T-helper 1 cell (primary cell): ENCODE measurements around the gene TCF20.

Experiments used
- DNase-seq, 5 donors: peaks; one replicate each; pipeline ENCODE4 v3.0.0-alpha.2; 2012 to 2020

TCF20 gene

DNA sequence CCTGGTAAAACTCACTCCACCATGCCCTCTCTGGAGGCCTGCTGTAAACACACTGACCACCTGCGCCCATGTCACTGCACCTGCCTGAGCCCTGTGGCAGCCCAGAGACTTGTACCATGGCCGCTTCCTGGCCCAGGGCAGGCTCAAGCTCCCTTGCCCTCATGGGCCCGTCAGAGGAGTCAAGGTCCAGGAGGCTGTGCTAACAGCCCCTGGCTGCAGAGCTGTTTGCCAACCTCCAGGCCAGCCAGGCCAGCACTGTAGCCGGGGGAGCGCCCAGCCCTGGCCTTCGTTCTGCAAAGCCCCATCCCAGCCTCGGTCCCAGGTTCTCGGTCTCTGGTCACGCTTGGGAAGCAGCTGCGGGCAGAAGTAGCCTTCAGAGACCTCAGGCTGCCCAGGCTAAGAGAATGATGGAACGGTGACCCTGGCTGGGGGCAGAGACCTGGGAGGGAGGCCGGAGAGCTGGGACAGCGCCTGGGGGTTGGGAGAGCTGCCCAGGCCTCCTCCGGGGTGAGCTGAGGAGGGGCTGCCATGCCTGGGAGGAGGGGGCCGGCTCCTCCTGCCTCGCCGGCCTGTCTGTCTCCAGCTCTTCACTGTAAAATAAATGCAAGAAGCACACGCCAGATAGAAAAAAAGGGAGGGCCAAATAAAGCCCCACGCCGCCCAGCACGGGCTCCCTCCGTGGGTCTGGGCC is 11.9 kb upstream of the TCF20 start:
- no peak for DNase-seq

DNA sequence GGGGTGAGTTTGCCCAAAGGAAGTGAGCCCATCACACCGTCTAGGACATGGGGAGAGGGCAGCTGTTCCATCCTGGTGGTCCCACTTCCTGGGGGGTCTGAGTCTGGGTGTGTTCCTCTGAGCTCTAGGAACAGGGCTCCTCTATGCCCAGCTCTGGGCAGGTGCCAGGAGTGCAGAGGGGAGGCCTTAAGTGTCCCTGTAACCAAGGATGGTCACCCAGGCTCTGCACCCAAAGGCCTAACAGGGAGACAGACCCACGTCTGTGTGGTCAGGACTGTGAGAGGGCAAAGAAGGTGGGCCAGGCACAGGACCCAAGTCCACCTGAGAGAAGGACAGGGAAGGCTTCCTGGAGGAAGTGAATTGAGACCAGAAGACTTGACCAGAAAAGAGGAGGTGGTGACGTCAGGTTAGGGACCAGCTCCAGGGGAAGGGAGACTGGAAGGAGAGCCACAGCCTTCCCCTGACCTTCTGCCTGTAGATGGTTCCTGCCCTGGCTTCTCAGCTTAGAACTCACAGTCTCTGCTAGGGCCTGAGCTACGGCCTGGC is 11.3 kb upstream of the TCF20 start:
- DNase-seq: no peak

DNA sequence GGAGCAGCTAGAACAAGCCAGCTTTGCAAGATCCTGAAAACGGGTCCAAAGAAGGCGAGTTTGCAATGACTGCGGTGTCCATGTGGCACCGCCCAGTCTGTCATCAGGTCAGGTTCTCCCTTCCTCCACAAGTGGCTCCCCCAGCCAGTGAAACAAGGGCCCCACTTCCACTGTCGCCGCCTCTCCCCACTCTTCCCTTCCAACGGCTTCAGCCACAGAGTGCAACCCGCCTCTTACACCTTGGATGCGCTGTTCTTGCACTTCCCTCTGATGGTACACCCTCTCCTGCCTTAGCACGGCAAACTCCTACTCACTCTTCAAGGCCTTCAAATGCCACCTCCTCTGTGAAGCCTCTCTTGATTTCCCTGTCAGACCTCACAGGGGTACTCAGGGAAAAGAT is 10.8 kb upstream of the TCF20 start:
- no peak for DNase-seq

DNA sequence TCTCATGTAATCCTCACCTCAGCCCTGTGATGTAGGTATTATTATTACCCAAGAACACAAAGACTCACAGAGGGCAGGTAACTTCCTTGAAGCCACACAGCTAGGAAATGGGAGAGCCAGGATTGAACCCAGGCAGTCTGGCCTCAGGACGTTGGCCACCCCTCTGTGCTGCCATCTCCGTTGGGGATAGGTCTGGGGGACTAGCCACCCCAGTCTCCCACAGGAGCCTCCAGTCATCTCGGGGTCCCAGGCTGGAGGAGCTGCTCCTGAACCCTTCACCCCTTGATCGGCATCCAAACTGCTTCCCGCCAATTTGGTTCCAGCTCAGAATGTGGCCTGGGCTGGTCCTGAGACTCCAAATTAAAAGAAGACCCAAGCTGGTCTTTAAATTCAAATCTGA is 10.4 kb upstream of the TCF20 start:
- no peak for DNase-seq

- no peak for DNase-seq
These were observed 9.7 kb upstream of the TCF20 start for GRCh38 chr22:42280140-42280539.

DNA sequence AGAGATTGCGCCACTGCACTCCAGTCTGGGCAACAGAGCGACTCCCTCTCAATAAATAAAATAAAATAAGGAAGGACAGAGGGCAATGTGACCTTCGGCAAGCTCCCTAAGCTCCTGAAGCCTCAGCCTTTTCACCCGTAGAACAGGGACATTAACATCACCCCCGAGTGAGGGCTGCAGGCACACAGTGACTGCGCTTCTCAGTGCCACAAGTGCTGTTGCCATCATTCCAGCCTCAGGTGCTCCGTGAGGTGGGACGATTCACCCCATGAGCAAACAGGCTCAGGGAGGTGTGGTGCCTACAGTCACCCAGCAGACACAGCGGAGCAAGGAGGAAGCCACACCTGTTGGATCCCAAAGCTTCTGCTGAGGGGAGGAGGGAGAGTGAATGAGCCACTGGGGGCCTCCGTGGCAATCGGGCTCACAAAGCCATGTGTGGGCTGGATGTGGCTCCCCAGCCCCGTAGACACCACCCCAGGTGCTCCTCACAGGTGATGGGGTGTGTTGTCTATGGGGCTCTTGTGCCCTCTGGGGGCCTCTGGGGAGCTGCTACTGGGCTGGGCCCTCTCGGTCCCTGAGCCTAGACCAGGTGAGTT is 9.1 kb upstream of the TCF20 start:
- no peak for DNase-seq

DNA sequence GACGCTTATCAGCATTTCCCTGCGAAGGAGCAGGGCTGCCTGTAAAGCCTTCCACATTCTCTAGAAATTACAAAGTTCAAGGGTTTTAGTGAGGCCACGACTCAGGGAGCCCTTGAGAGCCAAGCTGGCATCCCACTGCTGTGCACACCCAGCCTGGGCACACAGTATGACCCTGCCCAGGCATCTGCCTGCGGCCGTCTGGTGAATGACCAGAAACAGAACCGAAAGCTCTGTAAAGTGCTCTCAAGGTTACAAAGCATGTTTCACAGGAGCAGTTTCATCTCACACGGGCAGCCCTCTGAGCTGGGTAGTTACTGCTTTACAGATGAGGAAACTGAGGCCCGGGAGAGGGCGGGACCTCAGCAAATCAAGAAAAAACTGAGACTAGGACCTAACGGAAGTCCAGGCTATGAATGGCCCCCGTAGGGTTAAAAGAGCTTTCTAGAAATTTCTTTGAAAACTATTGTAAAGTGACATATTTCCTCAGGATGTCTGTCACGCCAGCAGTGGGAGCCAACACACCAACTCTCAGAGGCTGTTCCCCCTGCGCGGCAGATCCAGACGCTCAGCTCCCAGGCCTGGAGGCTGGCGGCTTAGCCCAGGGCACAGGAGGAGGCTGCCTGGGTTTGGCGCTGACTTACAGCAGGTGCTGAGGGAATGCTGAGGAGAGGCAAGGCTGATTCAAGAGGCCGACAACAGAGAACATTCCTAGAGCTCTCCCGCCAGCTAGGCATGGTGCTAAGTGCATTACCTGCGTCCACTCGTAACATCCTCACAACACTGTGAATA is 7.7 kb upstream of the TCF20 start:
- no peak for DNase-seq

DNA sequence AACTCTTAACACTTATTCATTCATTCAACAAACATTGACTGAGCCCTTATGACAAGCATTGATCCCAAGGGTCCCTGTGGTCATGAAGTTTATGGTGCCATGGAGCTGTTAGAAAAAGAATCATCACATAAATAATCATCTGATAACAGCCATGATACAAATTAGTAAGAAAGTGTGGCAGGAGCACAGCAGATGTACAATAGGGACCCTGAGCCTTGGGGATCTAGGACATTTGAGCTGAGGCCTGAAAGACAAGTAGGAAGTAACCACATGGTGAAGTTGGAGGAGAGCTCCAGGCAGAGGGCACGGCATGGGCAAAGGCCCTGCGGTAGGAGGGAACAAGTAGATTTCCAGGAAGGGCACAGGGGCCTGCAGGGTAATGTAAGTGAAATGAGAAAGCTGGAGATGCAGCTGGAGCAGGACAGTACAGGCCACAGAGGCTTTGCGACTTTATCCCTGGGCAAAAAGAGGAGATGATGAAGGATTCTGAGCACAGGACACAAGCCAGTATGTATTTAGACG is 6.8 kb upstream of the TCF20 start:
- DNase-seq: no peak

DNA sequence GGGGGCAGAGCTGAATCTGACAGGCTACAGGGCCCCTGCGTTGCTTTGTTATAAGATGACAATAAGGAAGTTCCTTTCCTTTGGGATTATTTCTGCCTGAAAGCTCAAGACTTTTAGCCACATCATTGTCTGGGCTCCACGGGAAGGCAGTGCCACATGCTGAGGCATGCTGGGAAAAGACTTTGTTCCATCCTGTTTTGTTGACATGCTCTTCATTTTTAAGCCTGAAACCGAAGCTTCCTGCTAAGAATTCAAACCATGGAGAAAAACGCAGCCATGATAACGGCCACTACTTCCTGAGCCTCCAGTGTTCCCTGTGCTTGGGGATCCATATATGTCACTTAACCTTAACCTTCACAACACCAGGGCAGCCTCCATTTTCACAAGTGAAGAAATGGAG is 5.5 kb upstream of the TCF20 start:
- DNase-seq: no peak

DNA sequence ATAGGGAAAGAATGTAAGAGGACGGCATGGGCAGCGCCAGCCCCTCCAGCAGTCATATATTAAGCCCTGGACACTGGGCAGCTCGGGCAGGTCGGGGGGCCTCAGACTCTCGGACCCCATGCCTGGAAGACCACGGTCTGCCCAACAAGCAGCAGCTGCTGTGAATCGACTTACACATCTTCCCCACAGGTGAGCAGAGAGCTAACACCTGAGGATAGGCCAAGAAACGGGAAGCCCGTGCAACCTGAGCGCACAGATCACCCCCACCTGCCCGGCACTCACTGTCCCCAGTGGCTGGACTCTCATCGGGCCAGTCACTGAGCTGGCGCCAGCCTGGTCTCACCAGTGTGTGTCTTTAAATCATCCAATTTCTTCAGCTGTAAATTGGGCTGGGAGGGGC is 4.7 kb upstream of the TCF20 start:
- no peak for DNase-seq

GRCh38 chr22:42273855-42274451 is 3.5 kb upstream of the TCF20 start:
- DNase-seq: no peak

DNA sequence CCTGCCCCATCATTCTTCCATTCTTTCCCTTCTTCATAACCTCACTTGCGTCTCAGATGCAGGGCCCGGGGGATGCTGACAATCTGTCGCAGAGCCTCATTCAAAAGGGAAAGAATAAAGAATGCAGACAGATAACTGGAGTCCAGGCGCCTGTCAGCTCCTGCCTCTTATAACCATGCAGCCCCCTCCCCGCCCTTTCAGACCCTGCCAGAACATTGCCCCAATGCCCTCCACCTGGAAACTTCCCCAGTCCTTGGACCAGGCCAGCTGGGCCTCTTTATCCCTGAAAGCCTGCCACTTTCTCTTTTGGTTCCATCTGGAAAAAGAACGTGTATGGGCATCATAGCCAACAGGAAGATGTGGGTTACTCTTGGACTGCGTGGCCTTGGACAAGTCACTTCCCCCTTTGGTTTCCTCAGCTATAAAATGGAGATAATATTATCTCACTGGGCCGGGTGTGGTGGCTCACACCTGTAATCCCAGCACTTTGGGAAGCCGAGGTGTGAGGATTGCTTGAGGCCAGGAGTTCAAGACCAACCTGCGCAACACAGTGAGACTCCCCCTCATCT is 2.1 kb upstream of the TCF20 start:
- no peak for DNase-seq

DNA sequence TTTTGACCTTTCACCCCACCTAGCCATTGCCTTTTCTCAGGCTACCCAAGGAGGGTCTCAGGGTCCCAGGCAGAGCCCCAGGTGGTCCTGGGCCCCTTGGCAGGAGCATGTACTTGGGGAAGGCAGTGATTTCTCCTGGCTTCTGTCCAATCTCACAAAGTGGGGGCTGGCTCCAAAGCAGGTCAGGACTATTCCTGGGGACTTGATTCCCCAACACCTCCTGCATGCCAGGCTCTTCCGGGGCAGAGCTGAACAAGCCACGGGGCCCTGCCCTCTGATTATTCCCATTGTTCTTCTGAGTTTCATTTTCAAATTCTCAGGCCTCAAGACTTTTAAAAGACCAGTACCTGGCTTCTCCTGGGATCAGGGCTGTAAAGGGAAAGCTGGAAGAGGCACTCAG is 1.5 kb upstream of the TCF20 start:
- no peak for DNase-seq

GRCh38 chr22:42271191-42271813 is 849 bp upstream of the TCF20 start:
- no peak for DNase-seq

DNA sequence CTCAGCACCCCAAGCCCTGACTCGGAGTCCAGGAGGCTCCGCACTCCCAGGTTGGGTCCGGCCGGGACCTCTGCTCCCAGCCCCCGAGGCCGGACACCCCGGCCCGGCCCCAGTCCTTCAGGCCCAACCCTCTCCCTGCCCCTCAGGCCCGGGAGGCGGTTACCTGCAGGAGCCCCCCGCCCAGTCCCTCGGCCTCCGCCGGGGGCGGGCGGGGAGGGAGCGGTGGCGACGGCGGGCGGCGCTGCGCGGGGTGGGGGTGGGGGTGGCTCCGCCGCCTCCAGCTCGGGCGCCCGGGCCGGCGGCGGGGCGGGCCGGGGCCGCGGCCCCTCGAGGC is 310 bp downstream of the TCF20 start:
- peak in 2 of 5 donors; percentile 15 to 23 for DNase-seq

DNA sequence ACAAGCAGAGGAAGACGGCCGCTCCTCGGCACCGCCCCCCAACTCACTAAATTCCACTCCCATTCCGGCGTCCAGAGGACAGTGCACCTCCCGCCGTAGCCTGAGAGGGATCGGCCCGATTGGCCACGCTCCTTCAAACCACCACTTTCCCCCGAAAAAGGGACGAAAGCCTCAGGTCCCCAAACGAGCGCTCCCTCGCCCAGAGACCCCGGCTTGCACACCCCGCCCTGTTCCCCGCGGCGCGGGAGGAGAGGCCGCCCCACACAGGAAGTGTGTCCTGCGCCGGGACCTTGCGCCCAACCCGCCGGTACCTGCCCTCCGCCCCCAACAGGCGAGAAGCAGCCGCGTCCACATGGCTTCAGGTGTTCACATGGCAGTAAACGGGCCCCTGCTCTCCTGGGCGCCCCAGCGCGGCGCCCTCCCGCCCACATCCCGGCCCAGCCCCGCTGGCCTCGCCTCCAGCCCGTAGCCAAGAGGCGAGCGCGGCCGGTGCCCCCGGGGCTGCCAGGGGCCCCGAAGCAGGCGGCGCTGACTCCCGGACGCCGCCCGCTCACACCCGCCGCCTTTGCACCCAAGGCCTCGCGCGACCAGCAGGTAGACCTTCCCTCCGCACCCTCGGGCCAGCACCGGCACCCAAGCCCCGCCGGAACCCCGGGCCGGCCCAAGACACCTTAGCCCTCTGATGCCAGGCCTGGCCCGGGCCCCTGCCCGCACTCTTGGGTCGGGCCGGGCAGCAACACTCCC is 849 bp downstream of the TCF20 start:
- peak; percentile 58 to 66 (median 62) for DNase-seq

- no peak for DNase-seq
These were observed 1.5 kb downstream of the TCF20 start for GRCh38 chr22:42268852-42269410.

- no peak for DNase-seq
These were observed 5.1 kb downstream of the TCF20 start for GRCh38 chr22:42265321-42265720.

DNA sequence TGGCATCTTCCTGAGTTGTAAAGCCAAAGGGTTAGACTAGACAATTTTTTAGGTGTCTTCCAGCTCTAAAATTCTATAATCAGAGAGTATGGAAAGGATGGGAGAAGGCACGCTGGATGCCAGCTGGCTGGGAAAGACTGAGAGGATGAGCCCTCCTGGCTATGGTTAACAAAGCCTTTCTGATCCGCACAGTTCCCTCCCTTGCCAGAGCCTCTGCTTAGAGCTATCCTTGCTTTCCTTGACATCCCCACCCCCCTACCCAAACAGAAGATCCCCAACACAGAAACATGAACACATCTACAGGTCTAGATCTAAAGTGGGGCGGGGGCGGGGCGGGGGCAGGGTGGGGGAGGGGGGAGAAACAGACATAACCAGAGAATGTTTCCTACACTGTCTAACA is 6.5 kb downstream of the TCF20 start:
- DNase-seq: no peak

DNA sequence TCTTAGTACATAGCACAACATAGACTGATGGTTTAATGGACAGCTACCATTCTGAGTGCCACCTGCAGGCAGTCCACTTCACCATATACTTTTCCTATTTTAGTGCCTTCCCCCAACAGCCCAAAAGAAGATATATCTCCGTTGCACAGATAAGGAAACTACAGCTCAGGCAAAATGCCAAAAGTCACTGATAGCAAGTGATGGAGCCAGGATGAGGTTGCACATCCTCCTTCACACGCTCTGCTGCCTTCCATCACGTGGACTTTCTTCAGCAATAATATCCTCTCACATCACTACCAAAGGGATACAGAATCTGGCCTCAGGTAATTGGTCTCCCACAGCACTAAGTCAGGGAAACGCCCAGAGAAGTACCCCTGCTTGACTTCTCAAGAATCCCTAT is 7.5 kb downstream of the TCF20 start:
- DNase-seq: no peak

GRCh38 chr22:42261296-42261695 is 9.2 kb downstream of the TCF20 start:
- DNase-seq: no peak
